ENCODE data around the gene CD84.
A peak's percentile ranks its signal among the peaks of the same experiment; 100 is the strongest.
"Not testable (repeated sequence)": the region's sequence is repeated elsewhere in the genome, so short reads cannot be mapped to it uniquely, and the experiment has no call there.

The CD84 gene

DNA sequence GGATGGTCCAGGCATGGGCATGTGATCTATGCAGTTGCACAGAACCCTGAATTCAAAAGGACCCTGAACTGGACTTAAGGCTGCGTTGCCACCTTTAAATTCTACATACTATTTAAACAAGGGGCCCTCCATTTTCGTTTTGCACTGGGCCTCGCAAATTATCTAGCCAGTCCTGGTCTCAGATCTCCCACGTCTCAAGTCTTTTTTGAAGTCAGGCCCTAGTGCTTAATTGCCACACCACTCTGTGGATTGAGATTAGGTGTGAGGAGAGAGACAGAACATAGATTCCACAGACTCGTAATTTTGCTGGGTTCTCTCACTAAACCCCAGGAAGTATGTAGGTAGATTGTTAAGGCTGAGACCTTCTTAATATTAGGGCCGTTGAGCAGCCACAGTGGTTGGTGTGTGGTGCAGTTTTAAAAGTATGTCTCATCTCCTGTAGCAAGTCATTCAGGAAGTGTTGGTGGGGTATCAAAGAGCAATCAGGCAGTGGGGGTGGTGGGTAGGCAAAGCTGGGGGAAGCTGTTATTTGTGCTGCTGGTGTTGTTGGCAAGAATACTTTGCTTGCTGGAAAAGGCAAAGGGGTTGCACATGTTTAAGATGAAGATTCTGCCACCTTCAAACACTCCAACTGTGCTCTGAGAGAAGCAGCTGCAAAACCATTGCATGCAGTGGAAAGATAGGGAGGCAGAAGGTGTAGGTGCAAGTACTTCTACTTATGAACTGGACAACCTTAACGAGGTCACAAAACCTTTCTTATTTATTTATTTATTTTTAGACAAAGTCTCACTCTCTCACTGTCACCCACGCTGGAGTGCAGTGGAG lies 11.2 kb downstream of the CD84 start:
- DNase-seq: peak; percentile 67 to 72

- no peak for DNase-seq
Measured at GRCh38 chr1:160567341-160567740, 12.0 kb downstream of the CD84 start.

- DNase-seq: no peak
Measured at GRCh38 chr1:160565564-160565963, 13.7 kb downstream of the CD84 start.

DNA sequence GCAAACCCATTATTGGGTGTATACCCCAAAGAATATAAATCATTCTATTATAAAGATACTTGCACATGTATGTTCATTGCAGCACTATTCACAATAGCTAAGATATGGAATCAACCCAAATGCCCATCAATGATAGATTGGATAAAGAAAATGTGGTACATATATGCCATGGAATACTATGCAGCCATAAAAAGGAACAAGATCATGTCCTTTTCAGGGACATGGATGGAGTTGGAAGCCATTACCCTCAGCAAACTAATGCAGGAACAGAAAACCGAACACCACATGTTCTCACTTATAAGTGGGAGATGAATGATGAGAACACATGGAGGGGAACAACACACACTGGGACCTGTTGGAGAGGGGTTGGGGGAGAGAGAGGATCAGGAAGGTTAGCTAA lies 16.1 kb downstream of the CD84 start:
- DNase-seq: not testable (repeated sequence)

DNA sequence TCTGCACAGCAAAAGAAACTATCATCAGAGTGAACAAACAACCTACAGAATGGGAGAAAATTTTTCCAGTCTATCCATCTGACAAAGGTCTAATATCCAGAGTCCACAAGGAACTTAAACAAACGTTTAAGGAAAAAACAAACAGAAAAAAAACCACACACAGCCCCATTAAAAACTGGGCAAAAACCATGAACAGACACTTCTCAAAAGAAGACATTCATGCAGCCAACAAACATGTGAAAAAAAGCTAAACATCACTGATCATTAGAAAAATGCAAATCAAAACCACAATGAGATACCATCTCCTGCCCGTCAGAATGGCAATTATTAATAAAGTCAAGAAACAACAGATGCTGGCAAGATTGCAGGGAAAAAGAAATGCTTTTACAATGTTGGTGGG lies 16.6 kb downstream of the CD84 start:
- DNase-seq: not testable (repeated sequence)

GRCh38 chr1:160560806-160561205 lies 18.5 kb downstream of the CD84 start:
- no peak for DNase-seq

GRCh38 chr1:160560045-160560705 lies 19.1 kb downstream of the CD84 start:
- DNase-seq: no peak

- not testable (repeated sequence) for DNase-seq
Measured at GRCh38 chr1:160559437-160559836, 19.9 kb downstream of the CD84 start.

- DNase-seq: no peak
Measured at GRCh38 chr1:160558660-160559380, 20.5 kb downstream of the CD84 start.

GRCh38 chr1:160553778-160554177 lies 25.5 kb downstream of the CD84 start:
- no peak for DNase-seq

- DNase-seq: no peak
Measured at GRCh38 chr1:160552425-160552824, 26.9 kb downstream of the CD84 start.

- peak; percentile 68 to 79 for DNase-seq
Measured at GRCh38 chr1:160550572-160551034, 28.7 kb downstream of the CD84 start.

DNA sequence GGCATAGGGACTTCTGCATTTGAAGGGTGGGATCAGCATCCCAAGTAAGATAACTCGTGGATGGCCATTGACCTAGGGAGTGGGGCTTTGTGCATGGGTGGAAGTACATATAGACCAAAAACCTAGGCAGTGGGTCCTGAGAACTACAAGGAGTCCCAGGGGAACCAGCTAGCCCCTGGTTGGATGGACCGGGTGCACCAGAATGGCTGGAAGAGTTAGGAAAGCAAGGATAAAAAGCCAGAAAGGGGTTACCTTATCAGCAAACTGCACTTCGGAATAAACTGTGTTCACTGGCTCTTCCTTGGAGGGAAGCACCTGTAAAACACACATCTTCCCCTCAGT lies 29.7 kb downstream of the CD84 start:
- DNase-seq: no peak

GRCh38 chr1:160548960-160549664 lies 30.2 kb downstream of the CD84 start:
- DNase-seq: no peak

DNA sequence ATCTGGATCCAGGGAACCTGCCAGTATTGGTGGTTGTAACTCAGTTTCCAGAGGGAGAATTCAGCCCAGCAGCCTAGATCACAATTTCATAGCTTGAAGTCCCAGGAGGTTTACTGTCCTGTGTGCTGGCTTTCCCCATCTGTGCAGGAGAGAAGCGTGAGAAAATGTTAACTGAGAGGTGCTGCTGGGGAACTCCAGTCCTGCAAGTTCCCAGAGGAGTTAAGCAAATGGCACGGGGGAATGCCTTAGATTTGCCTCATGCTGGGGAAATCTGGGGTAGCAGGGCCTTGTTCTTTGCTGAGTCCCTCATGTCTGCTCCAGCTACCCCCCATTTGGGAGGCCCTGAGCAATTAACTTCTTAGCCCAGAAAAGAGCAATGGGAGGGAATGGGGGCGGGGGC lies 31.1 kb downstream of the CD84 start:
- DNase-seq: no peak

GRCh38 chr1:160547422-160547821 lies 31.9 kb downstream of the CD84 start:
- DNase-seq: no peak

DNA sequence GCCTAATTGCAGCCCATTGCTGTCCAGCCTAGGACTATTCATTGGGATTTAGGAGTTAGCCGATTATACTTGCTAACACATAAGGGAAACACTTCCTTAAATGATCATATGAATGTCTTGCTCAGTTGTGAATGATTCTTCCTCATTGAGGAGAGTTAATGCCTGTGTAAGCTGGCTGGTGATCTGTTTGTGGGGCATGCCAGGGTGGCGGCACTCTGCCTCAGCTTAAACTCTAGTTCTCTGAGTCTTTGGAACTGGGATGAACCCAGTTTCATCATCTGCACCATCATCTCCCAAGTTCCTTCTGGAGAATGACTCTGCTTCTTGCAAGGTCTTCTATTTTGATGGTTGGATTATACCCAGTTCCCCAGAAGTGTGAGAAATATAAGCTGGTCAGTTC lies 32.4 kb downstream of the CD84 start:
- no peak for DNase-seq

DNA sequence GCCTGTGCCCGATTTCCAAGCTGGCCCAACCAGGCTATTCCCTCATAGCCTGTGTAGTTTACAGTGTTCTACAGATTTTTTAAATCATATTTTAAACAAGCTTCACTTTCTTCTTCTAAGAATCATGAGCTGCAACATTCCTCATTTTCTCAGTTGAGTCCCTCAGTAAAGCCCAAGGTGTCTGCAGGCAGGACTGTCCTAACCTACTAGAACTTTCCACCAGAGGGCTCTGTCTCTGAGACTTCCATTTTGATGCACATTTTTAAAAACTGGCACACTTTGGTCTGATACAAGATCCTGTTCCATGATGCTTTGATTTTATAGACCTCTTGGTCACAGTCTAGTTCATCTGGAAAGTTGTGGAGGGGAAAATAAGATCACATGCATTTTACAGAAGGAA lies 34.6 kb downstream of the CD84 start:
- no peak for DNase-seq

- no peak for DNase-seq
Measured at GRCh38 chr1:160542303-160542945, 36.9 kb downstream of the CD84 start.

DNA sequence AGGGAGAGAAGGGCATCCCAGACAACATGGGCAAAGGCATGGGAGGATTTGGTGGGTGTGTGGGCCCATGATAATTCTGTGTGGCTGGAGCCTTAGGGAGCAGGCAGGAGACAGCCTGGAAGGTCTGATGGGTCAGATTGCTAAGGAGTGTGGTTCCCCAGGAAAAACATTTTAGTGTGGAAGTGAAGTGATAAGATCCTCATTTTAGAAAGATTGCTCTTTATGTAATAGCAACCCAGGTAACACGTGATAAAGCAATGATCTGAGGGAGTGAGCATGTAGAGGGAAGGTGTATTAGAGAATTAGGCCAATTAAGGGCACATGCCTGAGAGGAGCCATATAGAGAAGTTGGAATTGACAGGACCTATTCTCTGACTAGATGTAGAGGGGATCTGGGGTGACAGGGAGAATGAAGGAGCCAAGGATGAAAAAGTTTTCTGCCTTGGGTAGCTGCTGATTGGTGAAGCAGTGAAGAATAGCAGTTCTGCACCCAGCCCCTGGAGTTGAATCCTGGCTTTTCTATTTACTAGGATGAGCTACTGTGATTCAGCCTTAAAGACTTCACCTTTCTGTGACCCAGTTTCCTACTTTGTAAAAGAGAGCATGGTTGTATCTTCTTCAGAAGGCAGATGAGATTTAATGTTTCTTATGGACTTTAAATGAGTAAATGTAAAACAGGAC lies 37.5 kb downstream of the CD84 start:
- no peak for DNase-seq

DNA sequence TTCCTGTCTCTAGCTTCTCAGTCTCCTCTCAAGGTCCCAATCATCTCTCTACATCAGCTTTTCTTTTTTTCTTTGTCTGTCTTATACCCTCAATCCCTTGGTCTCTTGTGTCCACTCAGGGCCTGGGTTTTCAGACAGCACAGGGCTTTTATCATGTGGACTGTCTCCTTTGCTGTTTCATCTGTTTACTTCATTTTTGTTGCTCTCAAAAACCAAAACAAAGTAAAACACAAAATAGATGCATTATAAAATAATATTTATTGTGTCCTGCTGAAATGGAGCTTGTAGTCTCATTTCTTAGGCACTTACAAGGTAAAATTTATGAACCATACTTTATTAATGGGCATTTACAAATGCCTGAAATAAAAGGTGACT lies 38.5 kb downstream of the CD84 start:
- no peak for DNase-seq

Data from activated CD4-positive, alpha-beta T cell treated with anti-CD3 and anti-CD28 coated beads, Interleukin-2, amount 50 U/mL, for 48 hours (primary cell).